ENCODE data around the gene CCDC154.
"Not testable (repeated sequence)": the region's sequence is repeated elsewhere in the genome, so short reads cannot be mapped to it uniquely, and the experiment has no call there.

CCDC154 gene

DNA sequence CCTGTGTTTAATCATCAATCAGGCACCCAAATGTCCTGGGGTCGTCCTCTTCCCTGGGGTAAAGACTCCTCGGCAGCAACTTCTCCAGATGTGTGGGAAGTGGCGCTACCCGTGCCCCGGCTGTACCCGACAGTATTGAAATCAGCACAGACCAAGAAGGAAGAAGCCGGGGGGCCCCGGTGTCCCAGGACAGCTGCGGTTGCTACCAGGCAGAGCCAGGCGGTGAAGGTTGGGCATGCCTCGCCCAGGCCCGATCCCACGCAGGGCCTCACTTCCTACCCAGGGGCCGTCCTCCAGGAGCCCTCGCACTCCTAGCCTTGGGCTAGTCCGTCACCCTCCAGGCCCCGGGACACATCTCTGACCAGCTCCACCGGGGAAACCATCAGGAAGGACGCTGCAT, 9.0 kb upstream of the CCDC154 start:
- no peak for DNase-seq (ENCODE audit: low spot score)

DNA sequence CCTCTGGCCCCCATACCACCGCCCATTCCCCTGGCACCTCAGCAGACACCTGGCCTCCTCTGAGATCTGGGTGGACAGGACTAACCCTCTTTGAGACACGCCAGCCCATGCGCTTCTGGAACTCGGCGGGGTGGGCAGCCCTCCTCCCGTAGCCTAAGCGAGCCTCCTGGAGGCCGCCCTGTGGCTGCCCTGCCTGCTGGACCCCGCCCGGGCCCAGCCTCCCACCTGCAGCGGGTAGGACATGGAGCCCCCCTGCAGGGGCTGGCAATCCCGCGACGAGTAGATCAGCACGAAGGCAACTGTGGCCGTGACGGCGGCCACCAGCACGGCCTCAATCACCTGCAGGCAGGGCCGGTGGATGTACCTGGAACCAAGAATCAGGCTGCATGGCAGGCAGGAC, 8.2 kb upstream of the CCDC154 start:
- no peak for DNase-seq (ENCODE audit: low spot score)

DNA sequence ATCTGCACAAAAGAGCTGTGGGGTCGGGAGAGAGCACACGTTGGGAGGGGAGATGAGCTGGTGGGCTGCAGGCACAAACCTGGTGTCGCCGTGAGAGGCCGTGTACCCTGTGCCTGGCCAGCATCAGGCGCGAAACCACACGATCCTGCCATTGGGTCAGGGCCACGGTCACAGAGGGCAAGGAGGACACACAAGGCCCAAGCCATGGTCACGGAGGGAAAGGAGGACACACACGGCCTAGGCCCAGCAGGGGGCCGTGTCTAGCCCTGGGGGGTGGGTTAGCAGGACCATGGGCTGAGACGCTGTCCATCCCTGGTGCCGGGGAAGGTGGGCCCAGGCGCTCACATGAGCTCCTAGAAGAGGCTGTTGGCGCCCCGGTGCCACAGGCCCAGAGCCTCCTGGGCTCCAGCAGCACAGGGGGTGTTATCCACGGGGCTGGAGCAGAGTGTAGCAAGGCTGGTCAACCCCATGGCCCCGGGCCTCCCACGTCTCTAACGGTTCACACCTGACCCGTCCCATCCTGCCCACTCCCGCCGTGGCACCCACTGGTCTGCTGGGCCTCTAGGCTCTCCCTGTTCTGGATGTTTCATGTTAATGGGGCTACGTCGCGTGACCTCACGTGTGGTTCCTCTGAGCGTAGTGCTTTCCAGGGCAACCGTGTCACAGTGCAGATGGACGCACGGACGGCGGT, 7.5 kb upstream of the CCDC154 start:
- DNase-seq (ENCODE audit: low spot score): no peak

DNA sequence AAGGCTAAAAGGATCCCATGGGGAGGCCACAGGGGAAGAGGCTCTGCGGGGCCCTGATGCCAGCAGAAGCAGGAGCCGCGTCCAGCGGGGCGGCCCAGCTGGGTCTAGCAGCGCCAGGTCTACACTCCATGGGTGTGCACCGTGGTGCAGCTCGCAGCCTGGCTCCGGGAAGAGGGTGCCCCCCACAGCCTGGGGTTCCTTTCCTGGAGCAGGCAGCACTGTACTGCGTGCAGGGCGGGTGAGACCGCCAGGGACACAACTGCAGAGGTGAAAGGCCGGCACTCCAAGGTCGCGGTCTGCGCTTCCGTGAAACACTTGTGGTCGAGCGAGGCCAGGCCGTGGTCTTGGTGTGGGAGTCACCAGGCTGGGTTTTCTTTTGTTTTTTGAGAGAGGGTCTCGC, 6.5 kb upstream of the CCDC154 start:
- DNase-seq (ENCODE audit: low spot score): no peak

DNA sequence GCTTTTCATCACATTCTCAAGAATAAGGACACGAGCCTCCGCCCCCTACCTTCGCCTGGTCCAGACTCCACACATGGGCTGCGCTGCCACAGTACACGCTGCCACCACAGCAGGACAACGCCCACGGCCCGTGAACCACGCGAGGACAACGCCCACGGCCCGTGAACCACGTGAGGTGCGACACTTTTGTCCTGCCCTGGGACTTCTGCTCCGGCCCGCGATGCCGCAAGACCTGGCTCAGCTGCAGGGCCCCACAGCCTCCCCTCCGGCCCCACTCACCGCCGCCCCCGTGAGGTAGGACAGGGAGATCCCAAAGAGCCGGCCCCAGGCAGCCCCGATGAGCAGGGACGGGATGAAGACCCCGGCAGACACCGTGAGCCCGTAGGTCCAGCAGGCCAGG, 5.9 kb upstream of the CCDC154 start:
- DNase-seq (ENCODE audit: low spot score): no peak

DNA sequence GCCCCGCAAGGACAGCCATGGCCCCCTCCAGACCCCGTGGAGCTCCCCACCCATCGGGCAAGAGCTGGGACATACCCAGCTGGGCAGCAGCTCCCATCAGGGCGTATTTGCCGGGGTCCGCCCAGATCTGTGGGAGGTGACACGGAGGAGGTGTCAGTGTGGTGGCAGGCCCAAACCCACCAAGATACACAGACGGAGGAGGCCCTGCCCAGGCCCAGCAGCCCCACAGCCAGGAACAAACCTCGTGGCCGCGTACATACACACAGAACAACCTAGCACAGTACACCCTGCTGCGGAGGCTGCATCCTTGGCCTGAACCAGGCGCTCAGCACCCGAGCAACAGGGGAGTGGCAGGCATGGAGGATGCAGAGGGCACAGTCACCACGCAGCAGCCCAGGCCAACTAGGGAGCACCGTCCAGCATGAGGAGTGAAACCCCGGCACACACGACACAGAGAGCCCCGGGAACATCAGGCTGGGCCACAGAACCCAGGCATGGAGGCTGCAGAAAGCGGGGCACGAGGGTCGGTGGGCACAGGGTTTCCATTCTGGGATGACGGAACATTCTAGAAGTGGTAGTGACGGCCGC, 4.9 kb upstream of the CCDC154 start:
- no peak for DNase-seq (ENCODE audit: low spot score)

DNA sequence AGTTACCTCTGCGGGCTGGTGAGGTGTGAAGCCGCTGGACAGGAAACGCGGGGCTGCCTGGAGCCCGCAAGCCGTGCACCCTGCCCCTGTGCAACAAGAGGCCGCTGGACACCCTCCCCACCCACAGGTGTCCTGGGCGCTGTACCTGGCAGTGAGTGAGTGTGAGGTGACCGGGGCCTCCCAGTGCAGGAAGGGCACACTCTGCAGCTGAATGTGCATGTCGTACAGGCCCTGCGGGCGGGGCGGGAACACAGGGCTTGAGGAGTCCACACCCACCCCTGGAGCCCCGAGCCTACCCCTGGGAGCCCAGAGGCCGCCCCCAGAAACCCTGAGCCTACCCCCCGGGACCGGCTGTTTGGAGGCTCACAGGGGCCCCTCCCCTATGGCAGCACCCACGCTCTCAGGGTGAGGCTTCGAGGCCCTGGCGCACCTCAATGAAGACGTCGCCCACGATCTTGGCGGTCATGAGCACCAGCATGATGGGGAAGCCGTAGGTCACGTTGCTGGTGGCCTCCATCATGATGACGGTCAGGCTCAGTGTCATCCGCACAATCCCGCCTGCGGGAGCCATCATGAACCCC, 4.3 kb upstream of the CCDC154 start:
- no peak for DNase-seq (ENCODE audit: low spot score)

DNA sequence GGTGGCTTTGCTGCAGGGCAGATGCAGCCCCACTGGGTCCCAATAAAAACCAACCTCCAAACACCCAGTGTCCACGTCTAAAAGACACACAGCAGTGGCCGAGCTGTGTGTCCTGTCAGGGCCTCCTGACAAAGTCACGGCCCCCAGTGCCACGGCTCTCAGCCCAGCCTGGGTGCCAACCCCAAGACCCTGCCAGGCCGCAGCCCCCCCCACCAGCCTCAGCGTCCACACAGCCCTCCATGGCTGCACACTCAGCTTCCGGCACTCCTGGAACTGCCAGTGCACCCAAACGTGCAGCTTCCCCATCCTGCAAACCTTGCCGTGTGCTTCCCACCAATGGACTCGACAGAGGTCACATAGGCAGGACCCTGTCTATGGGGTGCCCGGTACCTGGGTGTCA, 3.6 kb upstream of the CCDC154 start:
- no peak for DNase-seq (ENCODE audit: low spot score)

DNA sequence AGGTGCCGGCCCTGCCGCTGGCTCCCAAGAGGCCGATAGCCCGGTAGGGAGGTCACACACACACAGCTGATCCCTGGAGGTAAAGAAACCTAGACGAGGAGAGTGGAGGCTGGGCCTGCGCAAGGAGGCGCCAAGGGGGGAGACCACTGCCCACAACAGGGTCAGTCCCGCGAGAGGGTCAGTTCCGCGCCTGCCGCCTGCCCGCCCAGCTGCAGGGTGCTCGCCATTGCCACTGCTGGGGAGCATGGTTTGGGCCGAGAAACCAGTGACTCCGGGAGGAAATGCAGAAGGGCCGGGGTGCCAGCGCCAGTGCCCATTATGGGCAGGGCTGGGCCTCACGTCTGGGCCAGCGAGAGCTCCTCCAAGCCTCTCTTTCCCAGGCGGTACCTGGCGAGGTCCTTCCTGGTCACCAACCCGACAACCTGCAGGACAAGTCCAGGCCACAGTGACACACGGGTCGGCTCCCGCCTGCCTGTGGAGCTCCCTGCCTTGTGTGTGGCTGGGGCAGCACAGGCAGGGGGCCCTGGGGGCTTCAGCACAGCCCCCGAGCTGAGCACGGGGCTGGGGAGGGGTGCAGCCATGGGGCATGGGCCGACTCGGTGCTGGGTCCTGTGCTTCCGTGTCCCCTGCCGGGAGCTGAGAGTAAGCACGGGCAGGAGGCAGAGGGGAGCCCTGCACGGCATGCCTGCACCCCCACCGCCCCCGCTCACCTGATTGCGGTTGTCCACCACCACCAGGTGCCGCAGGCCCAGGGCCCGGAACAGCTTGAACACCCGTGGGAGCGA, 2.1 kb upstream of the CCDC154 start:
- DNase-seq (ENCODE audit: low spot score): no peak

DNA sequence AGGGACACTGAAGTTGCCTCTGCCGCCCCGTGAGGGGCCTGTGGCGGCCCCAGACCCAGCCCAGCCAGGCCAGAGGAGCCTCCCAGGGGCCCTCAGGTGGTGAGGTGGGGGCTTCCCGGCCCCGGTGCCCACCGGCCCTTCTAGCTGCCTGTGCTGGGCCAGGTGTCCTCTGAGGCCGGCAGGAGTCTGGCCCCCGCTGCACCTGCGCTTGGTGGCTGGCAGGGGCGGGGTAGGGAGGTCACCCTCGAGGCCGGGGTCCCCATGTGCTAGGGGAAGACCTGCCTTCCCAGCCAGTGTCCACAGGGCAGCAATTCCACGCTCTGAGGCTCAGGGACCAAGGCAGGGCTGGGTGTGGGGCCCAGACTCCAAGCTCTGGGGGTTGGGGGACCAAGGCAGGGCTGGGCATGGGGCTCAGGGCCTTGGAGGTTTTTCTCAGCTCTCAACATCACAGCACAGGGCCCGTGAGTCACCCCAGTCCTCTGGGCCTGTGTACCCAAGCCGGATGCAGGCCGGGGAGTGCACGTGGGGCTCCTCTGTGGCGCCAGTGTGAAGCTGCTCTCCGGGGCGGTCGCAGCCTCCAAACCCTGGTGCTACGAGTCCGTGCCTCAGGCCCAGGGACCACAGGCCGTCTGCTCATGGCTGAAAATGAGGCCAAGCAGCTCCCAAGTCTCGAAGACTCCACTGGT, 1.3 kb upstream of the CCDC154 start:
- DNase-seq (ENCODE audit: low spot score): no peak

DNA sequence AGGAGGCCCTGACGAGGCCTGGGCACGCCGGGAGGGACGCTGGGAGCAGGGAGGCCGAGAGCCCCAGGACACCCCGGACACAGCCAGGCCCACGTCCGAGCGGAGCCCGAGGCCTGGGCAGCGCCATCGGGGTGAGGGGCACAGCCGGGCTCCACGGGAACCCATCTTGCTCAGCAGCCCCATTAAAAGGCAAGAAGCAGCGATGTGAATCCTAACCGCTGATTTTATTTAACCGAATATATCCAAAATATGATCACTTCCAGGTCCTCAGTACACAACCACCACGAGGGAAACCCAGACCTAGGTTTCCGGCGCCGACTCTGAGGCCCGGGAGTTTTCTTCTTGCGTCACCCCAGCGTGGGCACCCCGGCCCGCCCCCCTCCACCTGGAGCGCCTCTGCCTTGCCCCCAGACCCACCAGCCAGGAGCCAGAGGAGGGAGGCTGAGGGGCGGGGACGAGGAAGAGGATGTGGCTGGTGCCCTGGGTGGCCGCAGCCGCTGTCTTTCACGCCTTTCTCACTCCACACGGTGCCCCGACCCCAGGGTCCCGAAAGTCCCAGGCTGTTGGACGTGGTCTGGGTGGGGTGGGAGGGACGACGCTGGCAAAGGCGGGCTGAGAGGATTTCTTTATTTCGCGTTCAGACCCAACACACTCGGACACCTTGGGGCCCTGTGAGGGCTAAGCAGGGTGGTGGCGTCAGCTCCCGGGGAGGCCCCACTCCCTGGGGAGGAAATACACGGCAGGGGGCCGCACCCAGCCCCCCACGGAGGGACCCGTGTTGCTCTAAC, 568 bp upstream of the CCDC154 start:
- no peak for DNase-seq (ENCODE audit: low spot score)

DNA sequence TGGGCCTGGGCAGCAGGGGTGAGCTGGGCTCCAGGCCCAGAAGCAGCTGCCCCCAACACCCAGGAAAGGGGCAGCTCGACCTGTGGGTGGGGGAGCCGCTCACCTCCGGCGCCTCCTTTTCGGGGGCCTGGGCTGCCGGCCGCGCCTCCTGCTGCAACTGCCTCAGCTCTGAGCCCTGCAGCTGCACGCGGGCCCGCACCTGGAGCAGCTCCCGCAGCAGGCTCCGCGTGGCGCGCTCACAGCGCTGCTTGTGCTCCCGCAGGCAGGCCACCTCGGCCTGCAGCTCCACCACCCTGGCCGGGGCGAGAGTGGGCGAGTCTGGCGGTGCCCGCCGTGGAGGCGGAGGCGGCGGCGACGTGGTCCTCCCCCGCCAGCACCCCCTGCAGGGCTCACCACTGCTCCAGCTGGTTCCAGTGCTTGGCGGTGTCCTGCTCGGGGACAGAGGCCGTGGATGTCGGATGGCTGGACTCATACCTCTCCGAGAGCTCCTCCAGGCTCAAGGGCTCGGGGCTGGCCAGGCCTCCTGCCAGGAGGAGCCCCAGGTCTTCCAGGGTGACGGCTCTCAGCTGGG, 868 bp downstream of the CCDC154 start:
- DNase-seq (ENCODE audit: low spot score): no peak

DNA sequence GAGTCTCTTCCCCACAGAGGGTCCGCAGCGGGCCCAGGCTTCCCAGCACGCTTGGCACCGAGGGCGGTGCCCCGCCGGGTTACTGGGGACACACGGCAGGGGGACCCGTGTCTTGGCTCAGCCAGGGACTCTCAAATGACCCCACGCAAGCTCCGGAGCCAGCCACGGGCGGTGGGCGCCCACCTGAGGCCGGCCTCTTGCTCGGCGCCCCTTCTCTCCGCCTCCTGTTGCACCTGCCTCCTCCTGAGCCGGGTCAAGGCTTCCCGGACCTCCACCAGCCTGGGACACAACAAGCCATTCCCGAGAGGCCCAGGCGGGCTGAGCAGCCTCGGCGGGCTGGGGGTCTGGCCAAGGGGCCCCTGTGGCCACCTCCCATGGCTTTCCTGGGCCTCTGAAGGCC, 1.7 kb downstream of the CCDC154 start:
- no peak for DNase-seq (ENCODE audit: low spot score)

DNA sequence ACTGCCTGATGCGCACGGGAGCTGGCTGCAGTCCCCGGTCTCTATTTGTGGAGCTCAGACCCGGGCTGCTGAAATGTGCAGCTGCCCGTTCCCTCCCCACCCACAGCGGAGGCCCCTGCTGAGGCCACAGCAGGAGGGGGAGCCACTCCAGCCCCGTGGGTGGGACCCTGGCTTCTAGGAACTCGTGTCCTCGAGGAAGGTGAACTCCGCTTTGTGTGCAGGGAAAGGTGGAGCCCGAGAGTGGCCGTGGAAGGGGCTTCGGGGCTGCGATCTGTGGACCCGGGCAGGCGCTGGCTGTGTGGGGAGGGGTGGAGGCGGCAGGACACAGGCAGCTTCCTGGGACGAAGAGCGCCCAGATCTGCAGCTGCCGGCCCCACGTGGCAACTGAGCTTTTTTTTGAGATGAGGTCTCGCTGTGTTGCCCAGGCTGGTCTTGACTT, 2.9 kb downstream of the CCDC154 start:
- no peak for DNase-seq (ENCODE audit: low spot score)

DNA sequence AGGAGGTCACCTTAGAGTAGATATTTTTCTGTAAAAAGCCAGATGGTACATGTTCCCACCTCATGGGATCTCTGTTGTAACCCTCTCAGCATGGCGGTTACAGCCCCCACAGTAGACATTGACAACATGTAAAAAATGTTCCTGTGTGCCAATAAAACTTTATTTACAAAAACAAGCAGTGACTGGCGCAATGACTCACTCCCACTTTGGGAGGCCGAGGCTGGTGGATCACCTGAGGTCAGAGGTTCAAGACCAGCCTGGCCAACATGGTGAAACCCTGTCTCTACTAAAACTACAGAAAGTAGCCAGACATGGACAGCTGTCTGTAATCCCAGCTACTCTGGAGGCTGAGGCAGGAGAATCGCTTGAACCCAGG, 4.7 kb downstream of the CCDC154 start:
- DNase-seq (ENCODE audit: low spot score): not testable (repeated sequence)

DNA sequence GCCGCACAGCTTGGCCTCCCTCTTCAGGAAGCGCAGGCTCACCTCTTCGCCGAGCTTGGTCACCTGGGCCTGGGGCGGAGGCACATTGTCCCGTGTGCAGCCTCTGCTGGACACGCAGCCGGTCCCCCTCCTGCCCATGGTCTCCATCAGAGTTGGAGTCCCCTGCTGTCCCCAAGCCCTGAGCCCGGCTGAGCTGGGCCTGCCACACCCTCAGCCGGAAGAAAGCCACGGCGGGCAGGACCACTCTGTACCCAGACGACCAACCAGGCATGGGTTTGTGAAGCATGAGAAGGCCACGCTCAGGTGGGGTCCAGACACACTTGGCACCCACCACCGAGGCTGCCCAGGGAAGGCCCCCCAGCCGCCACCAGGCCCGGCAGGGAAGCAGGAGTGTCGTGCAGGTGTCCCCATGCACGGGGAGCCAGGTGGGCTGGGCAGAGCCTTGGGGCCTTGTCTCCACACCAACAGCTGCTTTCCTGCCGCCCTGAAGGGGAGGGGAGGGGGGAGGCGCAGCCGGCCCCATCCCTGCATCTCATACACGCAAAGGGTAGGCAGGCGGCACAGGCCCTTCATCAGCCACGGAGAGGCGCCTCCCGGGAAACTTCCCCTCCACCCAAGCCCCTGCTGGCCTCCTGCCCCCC, 5.2 kb downstream of the CCDC154 start:
- DNase-seq (ENCODE audit: low spot score): no peak

DNA sequence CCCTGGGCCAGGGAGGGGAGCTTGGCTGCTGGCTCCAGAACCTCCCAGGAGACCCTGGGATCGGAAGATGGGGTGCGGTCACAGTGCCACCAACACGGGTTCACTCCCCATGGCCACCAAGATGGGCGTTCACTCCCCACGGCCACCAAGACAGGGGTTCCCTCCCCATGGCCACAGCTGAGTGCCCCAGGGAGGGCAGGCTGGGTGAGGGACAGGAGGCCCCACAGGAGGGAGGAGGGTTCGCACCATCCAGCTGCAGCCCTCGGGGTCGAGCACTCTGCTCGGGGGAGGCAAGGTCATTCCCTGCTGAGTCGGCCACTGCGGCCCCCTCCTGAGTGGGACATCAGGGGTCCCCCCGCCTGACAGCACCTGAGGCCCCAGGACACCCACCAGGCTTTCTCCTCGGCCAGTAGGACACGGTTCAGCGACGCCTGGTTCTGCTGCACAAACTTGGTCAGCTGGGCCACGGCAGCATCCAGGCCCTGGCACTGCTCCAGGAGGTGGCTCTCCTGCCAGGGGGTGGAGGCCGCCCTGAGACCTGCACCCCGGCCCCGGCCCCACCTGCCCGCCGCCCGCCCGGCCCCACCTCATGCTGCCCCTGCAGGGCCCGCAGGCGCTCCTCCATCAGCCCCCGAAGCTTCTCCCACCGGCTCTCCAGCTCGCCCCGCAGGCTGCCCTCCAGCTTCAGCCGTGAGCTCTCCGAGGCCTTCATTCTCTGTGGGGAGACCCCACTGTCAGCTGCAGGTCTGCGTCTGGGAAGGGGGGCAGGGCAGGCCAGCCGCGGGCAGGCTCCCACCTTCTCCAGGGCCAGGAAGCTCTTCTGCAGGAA, 5.9 kb downstream of the CCDC154 start:
- no peak for DNase-seq (ENCODE audit: low spot score)

DNA sequence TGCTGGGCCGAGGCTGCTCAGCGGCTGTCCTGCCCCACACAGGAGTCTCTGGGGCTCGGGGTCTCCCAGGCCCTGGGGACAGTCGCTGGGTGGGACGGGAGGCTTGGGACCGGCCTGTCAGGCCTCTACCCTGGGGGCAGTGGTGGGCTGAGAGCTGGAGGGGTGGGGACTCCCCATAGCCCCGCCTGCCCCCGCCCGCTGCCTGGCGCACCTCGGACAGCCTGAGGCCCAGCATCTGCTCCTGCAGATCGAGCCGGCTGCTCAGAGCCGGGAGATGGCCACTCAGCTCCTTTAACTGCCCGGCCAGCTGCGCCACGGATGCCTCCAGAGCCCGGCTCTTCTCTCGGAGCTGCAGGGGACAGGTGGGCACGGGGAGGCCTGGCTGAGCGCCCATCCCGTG, 6.8 kb downstream of the CCDC154 start:
- DNase-seq (ENCODE audit: low spot score): no peak

DNA sequence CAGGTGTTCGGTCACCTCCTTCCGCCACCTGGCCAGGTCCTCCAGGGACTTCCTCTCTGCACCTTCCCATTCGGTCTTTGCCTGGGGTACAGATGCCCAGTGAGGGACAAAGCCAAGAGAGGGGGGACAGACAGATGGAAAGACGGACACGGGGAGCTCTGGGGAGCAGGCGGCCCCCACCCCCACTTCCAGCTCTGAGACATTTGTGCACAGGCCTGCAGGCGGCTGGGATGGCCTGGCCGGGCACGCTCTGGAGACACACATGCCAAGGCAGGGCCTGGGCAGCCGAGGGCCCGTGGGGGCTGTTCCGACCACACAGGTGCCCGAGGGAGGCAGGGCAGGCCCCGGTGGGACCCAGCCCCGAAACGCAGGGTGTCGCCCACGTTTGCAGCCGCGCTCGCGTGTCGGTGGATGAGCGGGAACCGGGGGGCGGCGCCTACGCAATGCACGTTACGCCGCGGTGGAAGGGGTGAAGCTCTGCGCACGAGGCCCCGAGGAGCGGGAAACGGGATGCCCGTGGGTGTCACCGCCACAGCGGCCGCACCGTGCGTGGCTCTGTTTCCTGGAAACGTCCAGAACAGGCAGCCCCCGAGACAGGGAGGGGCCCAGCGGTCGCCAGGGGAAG, 7.5 kb downstream of the CCDC154 start:
- DNase-seq (ENCODE audit: low spot score): no peak

Measured in Ammon's horn (tissue), 1 donor.